CD14-positive monocyte (primary cell): ENCODE results near the gene SERP2. TPM values are rescaled to one million over a fixed set of nuclear protein-coding genes. Genes with fewer than 3 reads are reported as not detected.

Experiments
- DNase-seq, 3 donors: peaks; one replicate each; pipeline ENCODE4 v3.0.0-alpha.2; 2011 to 2022
- H2AFZ ChIP-seq: 2 replicates; pipeline ENCODE4 v1.6.0; 2012; ENCODE audit warnings: mild to moderate bottlenecking, low read depth, low read length, inconsistent platforms; ENCODE audit not compliant: insufficient read depth, poor library complexity, severe bottlenecking
- H3K27ac ChIP-seq, 2 donors: 1 replicate in 1 of 2; 2 replicates in 1 of 2; pipeline ENCODE4 v1.5.1; 2012 to 2013; ENCODE audit warnings: low read length in 2 of 2, control low read depth in 1 of 2, inconsistent platforms in 1 of 2, low read depth in 1 of 2, mild to moderate bottlenecking in 1 of 2
- H3K27me3 ChIP-seq, 2 donors: one replicate each; pipeline versions ENCODE4 v1.6.0 to v1.6.1; 2011 to 2013; ENCODE audit warnings: low read length in 2 of 2; ENCODE audit not compliant: control insufficient read depth in 2 of 2, insufficient read depth in 2 of 2
- H3K36me3 ChIP-seq, 2 donors: replicated peaks in 1 of 2; 1 replicate in 1 of 2; 2 replicates in 1 of 2; pipeline versions ENCODE4 v1.5.1 to v1.6.1; 2012 to 2013; ENCODE audit warnings: low read length in 2 of 2, control low read depth in 1 of 2, inconsistent platforms in 1 of 2, mild to moderate bottlenecking in 1 of 2; ENCODE audit not compliant: insufficient read depth in 2 of 2, control insufficient read depth in 1 of 2
- H3K4me1 ChIP-seq, 2 donors: 1 replicate in 1 of 2; 2 replicates in 1 of 2; pipeline versions ENCODE4 v1.5.1 to v1.6.1; 2012 to 2013; ENCODE audit warnings: low read length in 2 of 2, control low read depth in 1 of 2, inconsistent platforms in 1 of 2, mild to moderate bottlenecking in 1 of 2, moderate library complexity in 1 of 2; ENCODE audit not compliant: insufficient read depth in 2 of 2, control insufficient read depth in 1 of 2
- H3K4me2 ChIP-seq: replicated peaks from 2 replicates; pipeline ENCODE3; 2012; ENCODE audit warnings: low read length, moderate library complexity, mild to moderate bottlenecking; ENCODE audit not compliant: poor library complexity, severe bottlenecking; ENCODE audit errors: extremely low read depth
- H3K4me3 ChIP-seq, 3 experiments: fragments of 200-600 bp in 1 of 3; sonication (generic) in 1 of 3; replicated peaks in 1 of 3; 1 replicate in 2 of 3; 2 replicates in 1 of 3; pipeline ENCODE4 v1.5.1; 2011 to 2013; ENCODE audit warnings: low read length in 3 of 3, mild to moderate bottlenecking in 3 of 3, control low read depth in 2 of 3, low read depth in 2 of 3, inconsistent platforms in 1 of 3, moderate library complexity in 1 of 3
- H3K79me2 ChIP-seq: 2 replicates; pipeline ENCODE4 v1.6.0; 2012; ENCODE audit warnings: mild to moderate bottlenecking, control low read depth, inconsistent platforms, low read length, moderate library complexity; ENCODE audit not compliant: insufficient read depth
- H3K9ac ChIP-seq: 2 replicates; pipeline ENCODE4 v1.6.0; 2017; ENCODE audit warnings: low read length, mild to moderate bottlenecking; ENCODE audit not compliant: insufficient read depth, poor library complexity, severe bottlenecking
- H3K9me3 ChIP-seq, 2 donors: replicated peaks in 1 of 2; 1 replicate in 1 of 2; 2 replicates in 1 of 2; pipeline versions ENCODE4 v1.5.1 to v1.6.1; 2012 to 2013; ENCODE audit warnings: low read length in 2 of 2, control low read depth in 1 of 2; ENCODE audit not compliant: control insufficient read depth in 1 of 2, insufficient read depth in 1 of 2
- H4K20me1 ChIP-seq: 2 replicates; pipeline ENCODE4 v1.6.0; 2012; ENCODE audit warnings: mild to moderate bottlenecking, low read length, control low read depth, moderate library complexity; ENCODE audit not compliant: insufficient read depth
- H3K27ac Mint-ChIP-seq, 7 donors: one replicate each; pipeline ENCODE4 v1.8.0; 2020; ENCODE audit warnings: mild to moderate bottlenecking in 7 of 7, mixed read lengths in 7 of 7, moderate library complexity in 6 of 7, inconsistent platforms in 2 of 7
- H3K27me3 Mint-ChIP-seq, 3 donors: one replicate each; pipeline ENCODE4 v1.8.0; 2021 to 2022; ENCODE audit warnings: low read depth in 3 of 3, mild to moderate bottlenecking in 3 of 3, mixed read lengths in 3 of 3, moderate library complexity in 3 of 3, inconsistent platforms in 1 of 3
- H3K36me3 Mint-ChIP-seq, 2 donors: one replicate each; pipeline ENCODE4 v1.8.0; 2020; ENCODE audit warnings: mixed read lengths in 2 of 2, inconsistent platforms in 1 of 2, mild to moderate bottlenecking in 1 of 2
- H3K4me1 Mint-ChIP-seq: one replicate; pipeline ENCODE4 v1.8.0; 2020; ENCODE audit warnings: mild to moderate bottlenecking, mixed read lengths
- H3K4me3 Mint-ChIP-seq, 2 donors: one replicate each; pipeline ENCODE4 v1.8.0; 2020; ENCODE audit warnings: mild to moderate bottlenecking in 2 of 2, mixed read lengths in 2 of 2, moderate library complexity in 1 of 2
- H3K9me3 Mint-ChIP-seq, 7 donors: one replicate each; pipeline ENCODE4 v1.8.0; 2020 to 2022; ENCODE audit warnings: mixed read lengths in 7 of 7, mild to moderate bottlenecking in 6 of 7, moderate library complexity in 6 of 7, inconsistent platforms in 2 of 7
- CTCF ChIP-seq: fragments of 200-600 bp; IDR thresholded peaks from one replicate; pipeline ENCODE4 v1.8.0; 2022; ENCODE audit warnings: antibody characterized with exemption, mild to moderate bottlenecking
- WGBS: methylation state at CpG from one replicate; pipeline ENCODE4 v1.1.5; 2013; ENCODE audit warnings: missing lambda C conversion rate; ENCODE audit not compliant: insufficient coverage; 5-methylcytosine and 5-hydroxymethylcytosine counted together
- intact Hi-C, 2 donors: fragments of 100-400 bp; cut with micrococcal nuclease; formaldehyde crosslinking; loops; one replicate each; pipeline versions ENCODE4 v1.15.0 to v1.15.1; 2023
- polyA plus RNA-seq, 3 donors: library from polyadenylated mRNA; depleted of rRNA in 1 of 3; unstranded in 2 of 3; stranded (reverse) in 1 of 3; fragments of 300-500 nt in 2 of 3; fragments of >200 nt in 1 of 3; fragmentation: Illumina TruSeq in 2 of 3; gene quantifications; 1 replicate in 2 of 3; 2 replicates in 1 of 3; pipeline ENCODE4 v1.2.3, GENCODE V29; 2012 to 2021

Gene SERP2
- polyA plus RNA-seq, 3 donors = not detected

- no peak overlapping the region for H3K27ac ChIP-seq
- H3K4me1 Mint-ChIP-seq = no peaks in the 10 kb centered on the region
- H3K4me3 Mint-ChIP-seq = no peak overlapping the region
- no peak for DNase-seq
- H3K9ac ChIP-seq = no peak overlapping the region
- no peaks in the 10 kb centered on the region for H3K79me2 ChIP-seq
- H3K9me3 ChIP-seq = no peaks in the 10 kb centered on the region
- WGBS = 90% methylated on average over 2 of the region's 9 CpGs
- no peak overlapping the region for H3K27ac Mint-ChIP-seq
- H3K27me3 Mint-ChIP-seq = peaks cover 0 to 2% (median 0%) of the 10 kb centered on the region in 3 donors
- no peak overlapping the region for H2AFZ ChIP-seq
- no peaks in the 10 kb centered on the region for H3K36me3 ChIP-seq
- no peak overlapping the region for H3K4me3 ChIP-seq
- H4K20me1 ChIP-seq = no peaks in the 10 kb centered on the region
- H3K4me1 ChIP-seq = no peaks in the 10 kb centered on the region
- intact Hi-C loops = no loop called here
- H3K36me3 Mint-ChIP-seq = no peaks in the 10 kb centered on the region
- no peaks in the 10 kb centered on the region for H3K27me3 ChIP-seq
- TF ChIP-seq CTCF = no peak
- H3K9me3 Mint-ChIP-seq = peaks cover 0 to 3% (median 0%) of the 10 kb centered on the region in 7 donors
- no peak overlapping the region for H3K4me2 ChIP-seq
These were observed 22.7 kb upstream of the SERP2 start for GRCh38 chr13:44350775-44351504.

GRCh38 chr13:44351505-44351854 is 22.1 kb upstream of the SERP2 start:
- peaks cover 0 to 2% (median 2%) of the 10 kb centered on the region in 3 donors for H3K27me3 Mint-ChIP-seq
- Histone ChIP-seq H3K9ac (no peak overlapping the region), H3K27ac (no peak overlapping the region)

More at GRCh38 chr13:44351505-44351854, 22.1 kb upstream of the SERP2 start:
- Mint-ChIP-seq H3K4me3 (no peak overlapping the region), H3K27ac (no peak overlapping the region), H3K9me3 (peaks cover 0 to 3% (median 0%) of the 10 kb centered on the region in 7 donors), H3K4me1 (no peaks in the 10 kb centered on the region), H3K36me3 (no peaks in the 10 kb centered on the region)
- Histone ChIP-seq H3K4me1 (no peaks in the 10 kb centered on the region), H3K79me2 (no peaks in the 10 kb centered on the region), H4K20me1 (no peaks in the 10 kb centered on the region), H2AFZ (no peak overlapping the region), H3K9me3 (no peaks in the 10 kb centered on the region), H3K4me3 (no peak overlapping the region), H3K27me3 (no peaks in the 10 kb centered on the region), H3K4me2 (no peak overlapping the region), H3K36me3 (no peaks in the 10 kb centered on the region)
- no peak for TF ChIP-seq CTCF
- DNase-seq = no peak
- intact Hi-C loops = no loop called here
- WGBS = 97% methylated on average over 4 of the region's 4 CpGs
